SK-MEL-5 (cell line): Measurements from ENCODE around the gene CRACR2A. TPM values are rescaled to one million over a fixed set of nuclear protein-coding genes. Genes with fewer than 3 reads are reported as not detected.

Source experiments
- DNase-seq: peaks from one replicate; pipeline ENCODE4 v3.0.0-alpha.2; 2016; ENCODE audit warnings: low read depth, low spot score
- in situ Hi-C: cut with HindIII; loops from 2 replicates; pipeline ENCODE4 v1.10.0; 2016; ENCODE audit warnings: low sequenced_read_pairs, high pct_unique_total_duplicates, low pct_unique_long_range_greater_than_20kb
- total RNA-seq: library from RNA; depleted of rRNA; stranded (reverse); fragments of >200 nt; shearing (Covaris generic); gene quantifications from 2 replicates; pipeline ENCODE4 v1.2.3, GENCODE V29; 2014

Gene CRACR2A
- total RNA-seq, 1 experiment from 2014 or later: 9.2 TPM

GRCh38 chr12:3705354-3705675, 47.6 kb downstream of the CRACR2A start:
- in situ Hi-C loops: no loop called here

DNA sequence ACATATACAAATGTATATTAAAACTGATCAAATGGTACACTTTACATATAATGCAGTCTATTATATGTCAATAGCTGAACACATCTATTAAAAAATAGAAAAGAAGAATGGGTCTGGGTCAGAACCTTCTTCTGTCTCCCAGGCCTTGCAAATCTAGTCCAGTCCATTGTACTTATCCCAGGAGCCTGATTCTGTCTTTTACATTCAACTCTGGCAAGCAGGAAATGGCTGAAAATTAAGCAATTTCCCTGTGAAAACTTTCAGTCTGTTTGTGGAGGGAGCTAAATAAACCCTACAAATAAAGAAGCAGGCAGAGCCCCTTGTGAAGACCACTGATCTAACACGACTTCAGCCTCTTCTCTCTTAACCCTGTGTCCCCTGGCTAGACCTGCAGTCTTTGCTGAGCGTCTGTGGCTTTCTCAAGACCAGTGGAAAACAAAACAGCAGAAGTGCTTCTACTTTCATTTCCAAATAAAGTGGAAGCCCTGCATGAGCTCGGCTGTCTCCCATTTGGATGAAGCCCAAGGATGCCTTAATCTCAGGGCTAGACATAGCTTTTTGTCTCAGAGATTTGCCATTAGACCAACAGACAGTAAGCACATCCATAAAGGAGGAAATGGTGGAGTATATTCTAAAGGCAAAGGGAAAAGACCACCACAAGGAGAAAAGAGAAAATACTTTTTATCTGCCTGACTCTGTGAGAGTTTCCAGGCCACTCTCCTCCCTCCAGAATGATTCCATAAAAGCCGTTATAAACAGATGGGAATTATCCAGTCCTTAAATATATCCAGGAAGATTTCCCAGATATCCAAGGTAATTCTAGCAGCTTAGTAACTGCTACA, 48.2 kb downstream of the CRACR2A start:
- in situ Hi-C loops: no loop called here
- no peak for DNase-seq

More at GRCh38 chr12:3705354-3705675, 47.6 kb downstream of the CRACR2A start:
- no peak for DNase-seq

DNA sequence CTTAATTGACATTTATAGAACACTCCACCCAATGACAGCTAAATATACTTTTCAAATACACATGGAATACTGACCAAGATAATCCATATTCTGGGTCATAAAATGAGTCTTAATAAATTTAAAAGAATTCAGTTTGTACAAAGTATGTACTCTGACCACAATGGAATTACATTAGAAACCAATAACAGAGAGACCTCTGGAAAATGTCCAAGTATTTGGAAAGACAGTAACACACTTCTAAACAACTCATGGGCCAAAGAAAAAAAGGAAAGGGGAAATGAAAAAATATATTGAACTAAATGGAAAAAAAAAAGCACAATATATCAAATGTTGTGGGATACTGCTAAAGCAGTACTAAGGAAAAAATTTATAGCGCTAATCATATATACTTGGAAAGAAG, 52.0 kb downstream of the CRACR2A start:
- no peak for DNase-seq
- in situ Hi-C loops: no loop called here

DNA sequence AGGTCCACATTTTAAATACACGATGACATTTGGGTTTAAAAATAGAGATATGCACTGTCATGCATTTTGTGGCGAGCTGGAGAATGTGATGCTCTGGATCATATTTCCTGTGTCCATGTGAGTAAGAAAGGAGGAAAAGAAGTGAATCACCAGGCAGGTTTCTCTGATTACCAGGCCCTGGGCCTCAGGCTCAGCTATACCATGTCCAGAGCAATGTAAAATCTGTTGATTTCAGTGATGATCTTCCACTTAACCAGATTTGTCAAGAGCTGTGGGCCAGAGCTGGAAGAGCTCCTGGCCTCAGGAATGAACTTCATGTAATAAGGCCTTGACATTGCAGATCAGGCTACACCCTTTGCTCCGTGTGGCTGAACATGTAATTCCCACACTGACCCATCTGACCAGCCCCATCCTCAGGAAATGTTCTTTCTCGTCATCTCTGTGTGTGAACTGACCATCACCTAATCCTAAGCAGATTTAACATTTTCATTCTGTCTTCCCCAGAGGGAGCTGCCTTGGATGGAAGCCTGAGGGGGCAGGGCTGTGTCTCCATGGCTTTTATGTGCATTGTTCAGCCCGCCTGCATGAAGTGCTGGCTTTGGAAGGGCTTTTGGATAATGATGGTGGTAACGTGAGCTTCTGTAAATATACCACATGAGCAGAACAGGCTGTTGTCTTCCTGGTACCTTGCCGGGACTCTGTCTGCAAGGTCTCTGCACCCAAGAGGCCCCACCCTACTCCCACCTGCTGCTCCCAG, 54.5 kb downstream of the CRACR2A start:
- DNase-seq: peak; percentile 13
- in situ Hi-C loops: no loop called here

GRCh38 chr12:3697311-3697870, 55.5 kb downstream of the CRACR2A start:
- in situ Hi-C loops: no loop called here
- no peak for DNase-seq

GRCh38 chr12:3694673-3695072, 58.2 kb downstream of the CRACR2A start:
- in situ Hi-C loops: no loop called here
- DNase-seq: no peak

DNA sequence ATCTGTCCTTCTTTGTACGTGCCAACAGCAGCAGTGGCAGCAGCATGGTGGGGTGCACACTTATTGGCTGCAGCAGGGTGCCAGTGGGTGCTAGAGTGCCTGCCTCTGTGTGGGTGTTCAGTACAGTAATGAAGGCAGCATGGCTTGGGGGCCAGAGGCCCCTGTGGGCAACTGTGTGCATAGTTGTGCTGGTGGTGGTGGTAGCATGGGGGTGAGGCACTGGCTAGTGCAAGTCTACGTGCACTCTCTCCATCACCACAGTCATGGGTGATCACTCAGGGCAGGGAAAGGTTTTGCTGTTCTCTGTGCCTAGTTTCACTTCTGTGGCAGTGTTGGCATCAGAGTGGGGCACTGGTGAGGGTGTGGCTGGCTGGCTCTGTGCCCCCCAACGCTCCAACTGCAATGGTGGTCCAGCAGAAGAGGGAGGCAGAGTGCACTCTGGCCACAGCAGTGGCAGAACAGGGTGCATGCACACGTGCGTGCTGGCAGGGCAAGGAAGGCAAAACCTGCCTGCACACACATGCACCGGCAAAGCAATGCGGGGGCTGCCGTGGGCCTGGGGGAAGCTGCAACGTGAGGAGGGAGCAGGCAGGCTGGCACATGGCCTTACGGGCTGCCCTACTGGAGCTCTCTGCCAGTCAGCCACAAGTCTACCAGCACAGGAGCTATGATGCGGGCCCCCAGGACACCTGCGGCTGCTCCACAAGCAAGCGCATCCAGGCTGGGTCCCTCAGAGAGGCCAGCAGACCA, 60.1 kb downstream of the CRACR2A start:
- no peak for DNase-seq
- in situ Hi-C loops: no loop called here

DNA sequence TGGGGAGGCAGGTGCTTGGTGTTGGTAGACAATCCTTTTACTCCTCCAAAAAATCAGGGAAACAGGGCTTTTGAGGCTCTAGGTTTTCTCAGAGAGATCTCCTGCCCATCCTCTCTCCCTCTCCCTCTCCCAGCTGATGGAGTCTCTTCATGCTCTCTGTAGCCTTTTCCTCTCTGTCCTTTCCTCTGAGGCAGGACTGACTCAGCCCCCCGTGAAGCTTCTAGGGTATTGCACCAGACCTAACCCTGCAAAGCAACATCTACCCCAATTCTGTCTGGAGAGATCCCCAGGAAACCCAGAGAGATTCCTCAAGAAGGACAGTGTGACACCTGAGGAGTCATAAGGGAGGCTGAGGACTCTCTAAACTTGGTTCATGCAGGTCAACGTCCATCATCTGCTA, 66.4 kb downstream of the CRACR2A start:
- in situ Hi-C loops: no loop called here
- DNase-seq: no peak

DNA sequence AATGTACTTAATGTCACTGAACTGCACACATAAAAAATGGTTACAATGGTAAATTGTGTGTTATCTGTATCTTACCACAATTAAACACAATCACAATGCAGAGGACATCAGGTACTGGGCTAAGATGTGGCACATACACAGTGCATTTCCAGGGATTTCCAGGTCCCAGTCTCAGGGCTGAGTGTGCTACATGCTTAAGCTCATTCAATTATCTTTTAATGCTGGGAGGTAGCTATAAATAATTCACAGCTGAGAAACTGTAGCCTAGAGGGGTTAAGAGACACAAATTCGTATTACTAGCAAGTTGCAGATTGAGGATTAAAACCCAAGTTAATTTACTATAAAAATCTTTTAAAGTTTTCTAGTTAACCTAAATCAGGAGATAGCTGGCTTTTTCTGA, 67.1 kb downstream of the CRACR2A start:
- in situ Hi-C loops: no loop called here
- DNase-seq: no peak

- in situ Hi-C loops: no loop called here
- no peak for DNase-seq
These were observed 68.4 kb downstream of the CRACR2A start for GRCh38 chr12:3684449-3685051.

- in situ Hi-C loops: no loop called here
- DNase-seq: no peak
These were observed 69.2 kb downstream of the CRACR2A start for GRCh38 chr12:3683670-3684069.

DNA sequence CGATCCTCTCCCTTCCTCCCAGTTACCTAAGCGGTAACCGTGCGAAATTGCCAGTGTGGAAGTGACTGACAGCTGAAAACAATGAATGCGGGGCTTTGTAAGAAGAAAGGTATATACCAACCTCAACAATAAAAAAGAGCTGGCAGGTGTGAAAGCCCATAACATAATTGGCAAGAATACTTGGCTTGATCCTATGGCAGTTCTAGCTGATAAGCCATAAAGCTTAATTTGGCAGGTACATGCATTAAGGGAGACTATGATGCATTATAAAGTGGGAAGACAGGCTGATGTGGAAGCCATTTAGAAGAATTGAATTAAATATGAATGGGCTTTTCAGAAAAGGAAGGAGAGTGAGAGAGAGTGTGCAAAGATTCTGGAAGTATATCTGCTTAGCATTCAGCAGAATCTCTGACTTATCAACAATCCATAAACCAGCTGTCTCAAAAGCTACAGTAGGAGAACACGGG, 71.3 kb downstream of the CRACR2A start:
- no peak for DNase-seq
- in situ Hi-C loops: no loop called here

GRCh38 chr12:3680919-3681594, 71.9 kb downstream of the CRACR2A start:
- peak; percentile 22 for DNase-seq
- in situ Hi-C loops: no loop called here

GRCh38 chr12:3679831-3680230, 73.1 kb downstream of the CRACR2A start:
- DNase-seq: no peak
- in situ Hi-C loops: no loop called here

DNA sequence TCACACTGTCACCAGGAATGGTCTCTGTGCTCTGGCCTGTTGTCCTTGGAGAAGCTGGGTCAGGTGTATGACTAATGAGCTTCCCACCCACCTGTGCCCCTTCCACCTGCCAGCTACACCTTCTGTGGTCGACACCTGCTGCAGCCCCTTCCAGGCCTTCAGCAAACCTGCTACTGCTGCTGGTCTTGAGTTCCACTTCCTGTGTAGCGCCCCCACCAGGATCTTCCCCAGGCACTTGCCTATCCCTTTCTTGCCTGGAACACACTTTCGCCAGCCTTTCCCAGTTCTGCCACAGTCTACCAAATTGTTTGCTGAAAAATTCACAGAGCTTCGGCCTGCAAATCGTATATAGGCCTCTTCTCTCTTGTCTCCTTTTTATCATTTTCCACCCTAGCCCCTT, 75.3 kb downstream of the CRACR2A start:
- in situ Hi-C loops: no loop called here

GRCh38 chr12:3673981-3674708, 78.8 kb downstream of the CRACR2A start:
- no peak for DNase-seq
- in situ Hi-C loops: no loop called here

More for the DNA sequence above, 75.3 kb downstream of the CRACR2A start:
- no peak for DNase-seq
